NCI-H524 treated with DMSO at 0.1 percent for 48 hours (cell line): Measurements from ENCODE around the gene SIRPB1.
"Not testable (repeated sequence)": the region's sequence is repeated elsewhere in the genome, so short reads cannot be mapped to it uniquely, and the experiment has no call there.

ENCODE experiments used
- DNase-seq: peaks from one replicate; lab custom pipeline; 2025; lab: John Stamatoyannopoulos, UW

The SIRPB1 gene

DNA sequence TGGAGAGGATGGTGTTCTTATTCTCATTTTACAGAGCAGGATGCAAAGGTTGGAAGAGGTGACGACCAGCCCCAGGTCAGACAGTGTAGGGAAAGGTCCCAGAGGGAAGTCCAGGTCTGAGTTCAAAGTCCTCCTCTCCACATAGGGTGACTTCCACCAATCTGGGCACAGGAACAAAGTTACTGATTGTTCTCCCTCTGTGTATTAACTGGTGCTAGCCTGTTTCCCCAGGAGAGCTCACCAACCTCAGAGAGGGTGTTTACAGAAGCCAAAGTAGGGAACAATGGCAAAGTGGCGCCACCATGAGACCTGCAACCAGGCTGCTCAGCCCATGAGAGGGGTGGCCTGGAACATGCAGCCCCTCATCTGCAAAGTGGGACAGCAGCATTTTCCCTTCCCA is 16.8 kb upstream of the SIRPB1 start:
- no peak for DNase-seq

DNA sequence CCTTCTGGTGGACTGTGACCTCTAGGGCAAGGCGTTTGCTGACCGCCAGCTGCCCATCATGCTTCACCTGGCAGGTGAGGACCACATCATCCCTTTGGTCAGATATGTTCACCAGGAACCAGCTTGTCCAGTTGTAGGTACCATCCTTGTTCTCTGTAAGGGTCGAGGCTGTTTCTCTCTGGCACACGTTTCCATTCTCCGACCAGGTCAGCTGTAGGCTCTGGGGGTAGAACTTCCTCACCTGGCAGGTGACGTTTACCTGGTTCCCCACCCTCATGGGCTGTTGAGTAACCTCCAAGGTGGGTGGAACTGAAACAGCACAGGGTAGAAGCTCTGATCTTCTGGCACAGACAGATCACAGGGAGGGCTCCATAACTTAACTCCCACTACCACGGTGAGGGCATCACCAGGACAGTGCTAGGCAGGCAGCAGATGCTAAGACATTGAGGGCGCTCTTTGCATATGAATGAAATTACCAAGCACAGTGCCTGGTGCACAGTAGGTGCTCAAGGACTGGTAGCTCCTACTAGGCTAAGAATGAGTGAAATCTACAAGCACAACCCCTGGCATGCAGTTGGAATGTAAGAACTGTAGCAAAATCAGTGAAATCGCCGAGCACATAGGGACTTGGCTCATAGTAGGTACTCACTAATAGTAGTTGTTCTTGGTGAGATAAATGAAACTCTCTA is 15.6 kb upstream of the SIRPB1 start:
- DNase-seq = no peak

DNA sequence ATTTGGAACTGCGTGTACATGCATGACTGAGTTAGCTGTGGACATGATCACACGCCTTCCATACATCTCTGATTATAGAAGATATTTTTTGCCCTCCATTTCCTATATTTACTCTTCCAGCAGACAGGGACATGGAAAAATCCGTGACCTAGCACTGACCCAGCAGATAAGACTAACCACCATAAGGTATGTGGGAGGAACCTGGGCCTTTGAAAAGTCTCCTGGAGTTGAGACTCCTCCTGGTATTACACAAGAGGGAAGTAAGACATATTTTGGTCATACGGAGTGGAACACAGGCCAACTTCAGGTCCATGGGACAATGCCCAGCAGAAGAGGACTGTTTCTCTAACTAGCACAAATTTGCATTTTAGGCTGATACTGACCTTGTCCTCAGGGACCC is 13.7 kb upstream of the SIRPB1 start:
- DNase-seq = no peak

DNA sequence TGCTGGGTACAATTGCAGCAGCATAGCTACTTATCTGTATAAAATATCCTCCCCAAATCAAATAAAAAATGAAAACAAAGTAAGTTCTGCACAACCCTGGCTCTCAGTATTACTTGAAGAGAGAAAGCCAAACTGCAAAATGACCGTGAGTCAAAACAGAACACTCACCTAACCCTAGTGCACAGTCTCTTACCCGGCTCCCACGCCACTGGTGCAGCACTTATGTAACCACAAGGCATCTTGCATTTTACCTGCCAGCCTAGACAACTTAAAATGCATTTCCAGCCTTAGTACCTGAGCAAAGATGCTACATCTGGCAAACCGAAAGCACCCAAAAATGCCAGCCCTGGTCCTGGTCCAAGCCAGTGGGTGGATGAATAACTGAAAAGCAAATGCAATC is 12.4 kb upstream of the SIRPB1 start:
- no peak for DNase-seq

DNA sequence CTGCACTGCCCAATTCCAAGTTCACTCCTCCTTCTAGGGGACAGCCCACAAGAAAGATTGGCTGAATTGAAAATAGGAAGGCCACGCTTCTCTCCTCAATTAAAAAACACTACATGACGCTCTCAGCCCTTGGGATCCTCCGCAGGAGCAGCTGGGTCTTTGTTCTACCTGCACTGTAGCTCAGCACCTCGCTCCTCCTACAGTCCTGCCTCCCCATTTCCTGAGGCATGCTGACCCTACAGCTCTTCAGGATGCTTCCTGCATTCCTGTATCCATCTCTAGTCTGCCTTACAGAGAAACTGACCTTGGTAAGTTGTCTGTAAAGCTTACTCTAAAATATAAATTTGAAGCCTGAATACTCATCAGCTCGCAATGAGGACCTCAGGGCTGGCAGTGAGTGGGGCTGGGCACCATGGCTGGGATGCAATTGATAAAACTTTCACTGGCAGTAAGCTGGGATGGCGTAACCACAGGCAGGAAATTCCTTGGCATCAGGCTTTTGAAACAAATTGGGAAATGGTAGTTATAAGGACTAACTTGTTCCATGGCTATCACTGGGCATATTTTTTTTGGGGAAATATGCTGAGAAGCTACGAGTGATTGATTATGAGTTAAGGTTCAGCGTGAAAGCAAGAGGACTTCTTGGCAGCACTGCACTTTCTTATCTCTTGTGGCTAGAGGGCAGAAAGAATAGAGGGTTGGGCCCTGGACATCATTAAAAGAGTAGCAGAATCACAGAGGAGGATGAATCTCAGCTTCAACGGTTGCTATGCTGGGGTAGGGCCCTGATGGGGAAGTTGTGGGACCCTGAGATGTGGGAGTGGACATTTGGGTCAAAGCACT is 11.7 kb upstream of the SIRPB1 start:
- DNase-seq = no peak

DNA sequence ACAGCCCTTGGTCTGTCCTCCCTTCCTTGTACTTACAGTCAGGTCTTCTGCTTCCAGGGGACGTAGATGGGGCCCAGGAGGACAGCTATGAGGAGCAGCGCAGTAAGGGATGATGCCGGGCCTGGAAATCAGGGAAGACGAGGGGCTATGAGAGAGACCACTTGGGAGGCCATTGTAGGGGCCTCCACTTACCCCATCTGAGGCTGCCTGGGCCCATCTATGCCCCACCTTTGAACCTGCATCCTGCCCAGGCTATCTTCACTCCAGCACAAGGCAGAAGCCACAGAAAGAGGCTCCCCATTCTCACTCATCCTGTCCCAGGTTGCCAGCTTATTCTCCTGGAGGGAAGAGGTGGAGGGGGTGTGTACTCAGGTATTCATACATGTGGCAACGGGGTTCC is 10.4 kb upstream of the SIRPB1 start:
- DNase-seq = no peak

DNA sequence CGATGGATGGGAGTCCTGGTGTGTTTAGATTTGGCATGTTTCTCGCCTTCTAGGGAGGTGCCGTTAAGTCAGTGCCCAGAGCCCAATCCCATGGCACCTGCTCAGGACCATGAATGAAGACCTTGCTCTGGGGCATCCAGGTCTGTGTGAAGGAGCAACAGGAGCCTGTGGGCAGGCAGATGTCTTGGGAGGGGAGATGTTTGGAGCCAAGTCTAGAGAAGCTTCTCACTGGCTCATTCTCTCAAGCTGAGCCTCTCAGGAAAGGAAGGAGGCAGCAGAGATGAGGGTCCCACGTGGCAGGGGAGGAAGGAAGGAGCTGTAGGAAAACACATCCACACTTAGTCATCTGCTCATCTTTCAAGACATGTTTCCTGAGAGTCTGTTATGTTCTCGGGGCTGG is 9.5 kb upstream of the SIRPB1 start:
- no peak for DNase-seq

DNA sequence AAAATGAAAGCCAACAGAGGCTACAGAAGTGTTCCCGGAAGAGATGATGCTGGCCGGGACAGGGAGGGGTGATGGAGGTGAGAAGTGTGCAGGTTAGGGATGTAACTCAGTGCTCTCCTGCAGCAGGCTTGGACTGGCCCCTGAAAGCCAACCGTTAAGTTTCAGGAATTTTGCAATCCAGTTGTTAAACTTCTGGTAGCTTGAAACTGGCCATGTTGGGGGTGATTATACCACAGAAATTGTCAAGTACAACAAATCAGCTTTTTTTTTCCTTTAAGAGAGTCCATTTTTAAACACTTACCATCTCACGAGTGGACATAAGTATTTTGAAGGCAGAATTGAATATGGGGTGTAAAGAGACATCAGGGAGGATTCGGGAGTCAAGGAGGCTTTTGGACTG is 8.8 kb upstream of the SIRPB1 start:
- DNase-seq = no peak

DNA sequence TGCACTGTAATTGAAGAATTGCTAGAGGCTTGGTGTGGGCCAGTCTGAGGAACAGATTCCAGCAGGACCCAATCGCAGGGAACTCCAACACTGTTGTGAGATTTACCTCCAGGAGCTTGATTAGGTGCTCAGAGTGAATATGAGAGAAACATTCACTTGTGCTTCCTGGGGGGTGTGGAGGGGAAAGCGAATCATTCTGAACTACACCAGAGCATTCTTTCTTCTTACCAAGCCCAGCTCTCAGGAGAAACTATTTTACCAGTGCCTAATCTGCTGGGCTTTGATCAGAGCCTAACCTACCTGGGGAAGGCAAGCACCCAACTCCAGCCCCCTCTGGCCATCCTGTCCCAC is 7.4 kb upstream of the SIRPB1 start:
- no peak for DNase-seq

DNA sequence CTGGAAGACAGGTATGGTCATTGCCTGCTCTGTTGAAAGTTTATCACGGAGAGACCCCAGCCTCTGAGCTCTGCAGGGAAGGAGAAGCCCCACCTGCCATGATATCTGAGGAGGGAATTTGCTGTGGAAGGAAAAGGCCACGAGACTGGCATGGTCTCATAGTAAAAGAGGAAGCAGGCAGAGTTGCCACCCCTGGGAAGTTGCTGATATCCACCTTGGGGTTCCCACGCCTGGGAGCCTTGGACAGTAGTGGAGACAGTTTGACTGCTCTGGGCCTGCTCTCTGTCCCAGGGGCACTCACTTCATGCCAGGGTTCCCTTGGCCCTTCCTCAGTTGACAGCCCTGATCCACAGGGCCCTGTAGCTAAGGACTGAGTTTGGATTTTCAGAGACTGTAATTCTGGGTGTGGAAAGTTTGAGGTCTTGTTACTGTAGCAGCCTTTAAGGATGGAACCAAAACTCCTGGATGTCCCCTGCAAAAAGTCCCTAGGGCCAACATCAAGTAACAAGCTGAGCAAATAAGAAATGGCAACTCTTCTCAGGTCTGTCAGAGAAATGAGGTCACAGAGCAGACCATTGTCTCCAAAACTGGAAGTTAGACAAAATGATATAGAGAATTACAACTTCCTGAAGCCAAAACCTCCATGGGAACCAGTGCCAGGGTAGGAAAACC is 6.9 kb upstream of the SIRPB1 start:
- DNase-seq = no peak

DNA sequence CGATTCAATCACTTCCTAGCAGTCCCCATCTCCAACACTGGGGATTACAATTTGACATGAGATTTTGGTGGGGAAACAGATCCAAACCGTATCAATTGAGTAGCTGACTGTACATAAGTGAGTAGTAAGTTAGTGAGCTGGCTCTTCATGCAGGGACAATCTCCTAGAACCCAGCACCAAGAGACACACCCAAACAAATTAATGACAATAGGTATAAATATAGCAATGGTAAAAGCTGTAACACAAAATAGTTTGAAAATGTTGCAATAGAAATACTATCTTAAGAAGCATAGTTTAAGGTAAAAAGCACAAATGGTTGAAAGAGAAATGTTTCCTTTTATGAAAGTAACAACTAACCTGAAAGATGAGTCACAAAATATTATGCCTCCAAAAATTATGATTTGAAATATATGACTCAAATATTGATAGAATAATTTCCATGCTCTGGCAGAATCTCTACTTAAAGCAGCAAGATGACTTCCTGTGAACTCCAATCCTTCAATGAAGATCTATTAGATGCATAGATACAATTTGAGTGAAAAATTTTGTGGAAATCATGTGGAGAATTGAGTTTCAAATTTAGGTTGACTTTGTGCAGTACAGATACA is 5.4 kb upstream of the SIRPB1 start:
- no peak for DNase-seq

DNA sequence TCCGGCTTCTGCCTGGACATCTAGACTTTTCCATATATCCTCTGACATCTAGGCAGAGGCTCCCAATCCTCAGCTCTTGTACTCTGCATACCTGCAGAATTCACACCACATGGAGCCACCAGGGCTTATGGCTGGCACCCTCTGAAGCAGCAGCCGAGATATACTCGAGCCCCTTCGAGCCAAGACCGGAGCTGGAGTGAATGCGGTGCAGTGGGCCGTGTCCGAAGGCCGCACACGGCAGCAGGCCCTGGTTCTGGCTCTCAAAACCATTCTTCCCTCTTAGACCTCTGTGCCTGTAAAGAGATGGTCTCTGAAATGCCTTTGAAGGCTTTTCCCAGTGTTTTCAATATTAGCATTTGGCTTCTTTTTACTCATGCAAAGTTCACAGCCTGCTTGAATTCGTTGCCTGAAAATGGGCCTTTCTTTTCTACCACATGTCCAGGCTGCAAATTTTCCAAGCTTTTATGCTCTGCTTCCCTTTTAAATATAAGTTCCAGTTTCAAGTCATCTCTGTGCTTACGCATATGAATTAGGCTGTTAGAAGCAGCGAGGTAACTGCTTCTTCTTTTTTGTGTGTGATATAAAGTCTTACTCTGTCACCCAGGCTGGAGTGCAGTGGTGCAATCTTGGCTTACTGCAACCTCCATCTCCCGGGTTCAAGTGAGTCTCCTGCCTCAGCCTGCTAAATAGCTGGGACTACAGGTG is 3.8 kb upstream of the SIRPB1 start:
- DNase-seq = no peak

DNA sequence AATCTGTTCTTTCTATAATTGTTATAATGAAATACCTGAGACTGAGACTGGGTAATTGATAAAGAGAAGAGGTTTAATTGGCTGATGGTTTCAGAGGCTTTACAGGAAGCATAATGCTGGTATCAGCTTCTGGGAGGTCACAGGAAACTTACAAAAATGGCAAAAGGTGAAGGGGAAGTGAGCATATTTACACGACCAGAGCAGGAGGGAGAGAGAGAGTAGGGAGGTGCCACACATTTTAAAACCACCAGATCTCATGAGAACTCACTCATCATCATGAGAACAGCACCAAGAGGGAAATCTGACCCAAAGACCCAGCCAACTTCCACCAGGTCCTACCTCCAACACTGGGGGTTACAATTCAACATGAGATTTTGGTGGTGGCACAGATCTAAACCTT is 2.6 kb upstream of the SIRPB1 start:
- no peak for DNase-seq

DNA sequence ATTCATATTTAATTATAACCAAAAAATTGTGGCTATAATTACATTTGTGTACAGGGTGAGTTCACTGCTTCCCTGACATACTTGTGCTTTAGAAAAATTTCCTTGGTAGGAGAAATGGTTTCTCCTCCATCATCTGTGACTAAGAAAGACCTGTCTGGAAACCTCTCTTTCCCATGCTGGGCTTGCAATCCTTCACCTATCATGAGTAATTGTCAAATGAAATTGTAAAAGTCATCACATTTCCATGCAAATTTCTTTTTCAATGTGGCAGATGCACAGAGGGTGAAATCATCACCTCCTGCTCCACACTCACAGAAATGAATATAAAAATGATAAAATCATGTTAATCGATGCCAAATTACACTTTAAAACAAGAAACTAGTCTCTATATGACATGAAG is 1.5 kb upstream of the SIRPB1 start:
- no peak for DNase-seq

DNA sequence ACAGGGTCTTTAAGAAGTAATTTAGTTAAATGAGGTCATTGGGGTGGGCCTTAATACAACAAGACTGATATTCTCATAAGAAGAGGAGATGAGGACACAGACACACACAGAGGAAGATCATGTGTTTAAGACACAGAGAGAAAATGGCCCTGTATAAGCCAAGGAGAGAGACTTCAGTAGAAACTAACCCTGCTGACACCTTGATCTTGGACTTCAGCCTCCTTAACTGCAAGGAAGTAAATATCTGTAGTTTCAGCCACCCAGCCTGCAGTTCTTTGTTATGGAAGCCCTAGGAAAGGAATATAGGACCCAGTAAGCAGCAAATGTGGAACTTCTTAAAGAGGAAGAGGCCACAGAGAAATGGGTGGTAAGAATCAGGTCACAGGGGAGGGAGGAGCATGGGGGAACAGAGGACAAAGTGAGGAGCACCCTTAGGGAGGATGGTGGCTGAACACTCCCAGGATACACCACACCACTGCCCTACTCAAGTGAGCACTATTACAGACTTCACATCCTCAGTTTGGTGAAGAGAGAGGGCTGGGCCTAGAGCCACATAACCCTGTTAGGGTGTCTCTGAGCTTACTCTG is 762 bp downstream of the SIRPB1 start:
- DNase-seq = no peak

DNA sequence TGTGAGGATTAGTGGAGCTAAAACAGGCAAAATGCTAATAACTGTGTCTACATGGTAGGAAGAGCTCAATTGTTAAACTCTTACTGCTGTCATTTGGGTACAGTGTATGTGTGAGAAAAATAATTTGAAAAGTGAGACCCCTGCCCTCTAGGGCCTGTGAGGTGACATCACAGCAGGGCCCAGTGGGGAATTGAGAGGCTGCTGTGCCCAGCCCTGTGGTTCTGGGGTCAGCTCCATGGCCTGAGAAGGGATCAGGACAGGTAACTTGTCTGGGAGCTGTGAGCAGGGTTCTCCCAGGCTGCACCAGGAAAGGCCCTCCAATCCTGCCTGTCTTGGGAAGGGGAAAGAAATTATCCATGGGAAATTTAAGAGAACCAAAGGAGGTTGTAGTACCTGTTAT is 1.3 kb downstream of the SIRPB1 start:
- no peak for DNase-seq

DNA sequence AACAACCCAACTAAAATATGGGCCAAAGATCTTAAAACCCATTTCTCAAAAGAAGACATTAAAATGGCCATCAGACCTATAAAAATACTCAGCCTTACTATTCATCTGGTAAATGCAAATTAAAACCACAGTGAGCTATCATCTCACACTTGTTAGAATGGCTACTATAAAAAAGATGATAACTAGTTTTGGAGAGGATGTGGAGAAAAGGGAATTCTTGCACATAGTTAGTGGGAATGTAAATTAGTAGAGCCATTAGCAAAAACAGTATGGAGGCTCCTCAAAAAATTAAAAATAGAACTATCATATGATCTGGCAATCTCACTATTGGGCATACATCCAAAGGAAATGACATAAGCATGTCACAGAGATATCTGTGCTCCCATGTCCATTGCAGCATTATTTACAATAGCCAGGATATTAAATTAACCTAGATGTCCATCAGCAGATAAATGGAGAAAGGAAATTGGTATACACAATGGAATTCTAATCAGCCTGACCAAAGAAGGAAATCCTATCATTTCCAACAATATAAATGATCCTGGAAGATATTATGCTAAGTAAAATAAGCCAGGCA is 2.9 kb downstream of the SIRPB1 start:
- no peak for DNase-seq

DNA sequence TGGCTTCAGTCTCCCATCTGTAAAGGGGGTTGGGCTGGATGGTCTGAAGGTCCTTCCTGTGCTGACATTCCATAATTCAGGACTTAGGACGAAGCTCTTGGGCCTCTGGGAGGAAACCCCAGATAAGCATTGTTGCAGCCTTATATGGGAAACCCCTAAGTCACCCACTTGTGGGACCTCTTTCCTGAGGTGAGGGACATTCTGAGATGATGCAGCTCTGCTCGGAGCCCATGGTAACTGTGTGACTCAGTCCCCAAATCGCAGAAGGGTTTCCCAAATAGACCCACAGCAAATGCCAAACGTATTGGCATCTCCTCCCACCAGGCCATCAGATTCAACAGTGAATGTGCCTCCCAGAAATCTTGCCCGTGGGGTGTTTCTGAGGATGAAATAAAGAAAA is 9.4 kb downstream of the SIRPB1 start:
- not testable (repeated sequence) for DNase-seq

DNA sequence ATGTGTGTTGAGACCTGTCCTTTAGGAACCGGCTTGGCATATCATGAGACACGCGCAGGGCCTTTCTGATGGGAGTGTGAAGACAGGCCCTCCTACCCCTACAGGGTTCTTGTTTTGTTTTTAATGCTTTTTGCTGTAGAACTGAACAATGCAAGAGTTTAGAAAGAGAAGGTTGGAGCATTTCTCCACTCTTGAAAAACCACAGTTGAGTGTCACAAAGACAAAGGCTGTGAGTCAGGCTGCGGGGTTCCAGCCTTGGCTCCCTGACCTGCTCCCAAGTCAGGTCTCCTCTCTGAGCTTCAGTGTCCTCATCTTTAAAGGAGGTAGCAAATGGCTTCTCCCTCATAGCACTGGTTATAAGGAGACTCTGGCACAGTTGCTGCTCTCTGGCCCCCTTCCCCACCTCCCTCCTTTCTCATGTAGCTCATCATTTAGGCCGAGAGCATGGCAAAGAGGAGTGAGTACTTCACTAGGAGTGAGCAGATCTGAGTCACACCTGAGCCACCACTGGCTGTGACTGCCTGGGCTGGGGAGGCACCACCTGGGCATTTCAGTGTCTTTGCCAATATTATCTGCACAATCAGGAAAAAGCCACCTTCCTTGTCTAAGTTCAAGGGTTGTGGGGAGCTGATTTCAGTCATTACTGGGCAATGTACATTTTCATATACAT is 11.0 kb downstream of the SIRPB1 start:
- DNase-seq = not testable (repeated sequence)

DNA sequence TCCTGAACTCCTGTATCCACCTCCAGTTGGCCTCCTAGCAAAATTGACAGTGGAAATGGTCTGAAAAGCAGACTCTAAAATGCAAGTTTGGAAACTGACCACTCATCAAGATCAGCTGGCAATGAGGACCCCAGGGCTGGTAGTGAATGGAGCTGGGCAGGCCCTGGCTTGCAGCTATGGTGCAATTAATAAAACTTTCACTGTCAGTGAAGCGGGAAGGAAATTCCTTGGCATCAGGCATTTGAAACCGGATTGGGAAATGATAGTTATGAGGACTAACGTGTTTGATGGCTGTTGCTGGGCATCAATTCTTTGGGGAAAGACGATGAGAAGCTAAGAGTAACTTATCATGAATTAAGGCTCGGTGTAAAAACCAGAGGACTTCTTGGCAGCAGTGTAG is 19.1 kb downstream of the SIRPB1 start:
- no peak for DNase-seq

DNA sequence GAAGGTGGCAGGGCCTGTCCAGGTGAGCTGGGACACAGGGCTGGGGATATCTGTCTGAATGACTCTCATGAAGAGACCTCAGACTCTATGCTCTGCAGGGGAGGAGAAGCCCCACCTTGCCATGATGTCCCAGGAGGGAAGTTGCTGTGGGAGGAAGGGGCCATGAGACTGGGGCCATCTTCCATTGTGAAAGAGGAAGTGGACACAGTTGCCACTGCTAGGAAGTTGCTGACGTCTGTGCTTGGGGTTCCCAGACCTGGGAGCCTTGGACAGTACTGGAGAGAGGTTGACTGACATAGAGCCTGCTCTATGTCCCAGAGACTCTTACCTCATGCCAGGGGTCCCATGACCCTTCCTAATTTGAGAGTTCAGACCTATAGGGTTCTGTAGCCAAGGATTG is 24.5 kb downstream of the SIRPB1 start:
- DNase-seq = no peak
